Activated CD8-positive, alpha-beta memory T cell treated with anti-CD3 and anti-CD28 coated beads for 4 hours (primary cell): ENCODE results near the gene RPL31.
A peak's percentile ranks its signal among the peaks of the same experiment; 100 is the strongest.

Experiments used
- DNase-seq, 2 donors: peaks; one replicate each; pipeline ENCODE4 v3.0.0-alpha.2; 2020; ENCODE audit warnings: low read depth in 2 of 2

RPL31 gene

DNA sequence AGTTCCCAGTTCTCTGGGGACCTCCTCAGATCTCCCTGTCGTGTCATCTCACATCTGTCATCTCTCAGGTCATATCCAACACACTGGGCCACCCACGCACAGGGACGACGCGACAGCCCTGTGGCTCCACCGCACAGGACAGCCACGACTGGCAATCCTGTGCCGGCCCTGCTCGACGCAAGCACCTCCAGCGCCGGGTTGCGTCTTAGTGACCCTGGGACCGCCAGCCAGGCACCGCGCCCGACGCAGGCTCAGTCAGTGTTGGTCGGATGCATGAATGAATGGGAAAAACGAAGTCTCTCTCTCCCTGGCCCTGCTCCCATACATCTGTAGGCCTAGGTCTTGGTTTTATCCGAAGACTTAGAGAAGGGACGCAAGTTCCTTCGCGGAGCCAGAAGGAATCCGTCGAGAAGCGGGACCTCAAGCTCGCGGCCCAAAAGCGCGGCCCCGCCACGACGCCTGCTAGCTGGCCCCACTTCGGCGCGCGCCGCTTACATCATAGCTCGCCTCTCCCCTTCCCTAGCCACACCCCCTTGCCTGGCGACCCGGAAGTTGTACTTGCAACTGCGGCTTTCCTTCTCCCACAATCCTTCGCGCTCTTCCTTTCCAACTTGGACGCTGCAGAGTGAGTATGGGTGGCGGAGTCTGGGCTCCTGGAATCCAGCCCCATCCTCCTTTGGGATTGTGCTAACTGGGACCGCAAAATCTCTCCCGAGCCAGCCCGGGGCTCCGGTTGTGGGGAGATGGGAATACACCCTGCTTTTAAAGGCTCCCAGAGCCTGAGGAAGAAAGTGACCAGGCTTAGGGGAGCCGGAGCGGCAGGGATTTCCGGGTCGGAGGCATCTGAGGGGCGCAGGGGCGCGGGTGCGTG is at the start of gene RPL31:
Gene RPL31, plus strand, starts transcription at position 599 of the 871 bp plus-strand sequence. CDS start 413 bp downstream, outside the sequence.
- DNase-seq, result peak; percentile 91 to 96

DNA sequence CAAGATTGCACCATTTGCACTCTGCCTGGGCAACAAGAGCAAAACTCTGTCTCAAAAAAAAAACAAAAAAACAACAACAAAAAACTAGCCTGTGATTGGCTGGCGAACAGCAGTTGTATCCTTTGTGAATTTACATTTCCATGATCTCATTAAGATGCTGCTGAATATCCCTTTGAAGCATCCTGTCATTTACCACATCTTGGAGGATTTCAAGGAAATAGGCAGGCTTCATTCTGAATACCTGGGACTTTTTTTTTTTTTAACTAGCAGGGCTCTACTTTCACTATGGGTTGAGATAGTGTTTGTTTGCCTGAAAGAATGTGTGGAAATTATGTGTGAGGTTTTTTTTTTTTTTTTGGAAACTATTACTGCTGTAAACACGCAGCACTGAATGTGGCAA is 49.6 kb upstream of the RPL31 start:
- no peak for DNase-seq

DNA sequence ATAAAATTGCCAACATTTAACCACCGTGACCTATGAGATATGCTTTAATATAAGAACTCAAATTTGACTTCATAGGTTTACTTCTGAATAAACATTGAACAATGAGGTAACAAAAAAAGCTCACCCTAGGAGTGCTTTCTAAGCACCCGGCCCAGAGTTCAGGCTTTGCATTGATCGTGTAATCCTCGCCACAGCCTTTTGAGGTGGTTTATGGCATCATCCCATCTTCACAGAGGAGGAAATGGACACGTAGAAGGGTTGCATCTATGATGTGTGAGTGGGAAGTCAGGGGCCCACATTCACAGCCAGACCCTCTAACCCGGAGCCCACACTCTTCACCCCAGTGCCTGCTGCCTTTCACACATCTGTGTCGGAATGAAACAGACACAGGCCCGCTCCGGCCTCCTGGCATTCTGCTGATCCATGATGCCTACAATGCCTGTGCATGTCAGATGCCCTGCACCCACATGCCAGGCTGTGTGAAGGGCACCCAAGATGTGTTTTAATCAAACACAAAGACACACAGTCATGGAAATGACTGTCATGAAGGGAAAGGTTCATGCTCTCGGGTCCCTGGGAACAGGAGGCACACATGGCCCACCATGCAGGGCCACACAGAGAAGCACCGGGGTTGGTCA is 48.6 kb upstream of the RPL31 start:
- no peak for DNase-seq

DNA sequence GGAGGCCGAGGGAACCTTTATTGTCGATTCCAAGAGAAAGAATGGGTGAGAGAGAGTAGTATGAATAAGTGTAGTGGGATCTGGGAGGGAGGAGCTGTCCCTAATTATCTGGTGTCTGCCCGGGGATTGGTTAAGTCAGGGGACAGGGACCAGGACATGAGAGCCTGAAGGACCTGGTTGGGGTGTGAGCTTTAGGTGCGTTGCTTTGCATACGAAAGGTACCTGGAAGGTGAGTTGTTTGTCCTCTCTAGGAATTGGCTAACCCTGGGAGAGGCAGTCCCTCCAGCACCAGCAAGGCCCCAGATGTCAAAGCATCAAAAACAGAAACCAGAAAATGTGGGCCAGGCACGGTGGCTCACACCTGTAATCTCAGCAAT is 48.1 kb upstream of the RPL31 start:
- DNase-seq, result no peak

DNA sequence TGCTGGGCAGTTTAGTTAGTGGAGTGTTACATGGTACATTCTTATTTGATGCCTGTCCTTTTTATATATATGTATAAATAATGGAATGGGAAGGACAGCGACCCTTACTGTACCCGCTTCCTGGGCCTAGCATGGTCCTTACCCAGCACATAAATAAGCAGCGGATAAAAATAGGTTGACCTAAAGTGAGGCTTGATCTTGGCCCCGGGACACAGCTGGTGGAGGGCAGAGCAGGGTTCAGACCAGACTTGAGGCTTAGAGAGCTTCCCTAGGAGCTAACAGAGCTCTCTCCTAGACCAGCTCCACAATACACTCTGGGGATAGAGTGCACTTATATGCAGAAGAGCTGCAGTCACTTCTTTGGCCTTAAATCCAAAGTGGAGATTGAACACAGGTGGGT is 46.9 kb upstream of the RPL31 start:
- no peak for DNase-seq

DNA sequence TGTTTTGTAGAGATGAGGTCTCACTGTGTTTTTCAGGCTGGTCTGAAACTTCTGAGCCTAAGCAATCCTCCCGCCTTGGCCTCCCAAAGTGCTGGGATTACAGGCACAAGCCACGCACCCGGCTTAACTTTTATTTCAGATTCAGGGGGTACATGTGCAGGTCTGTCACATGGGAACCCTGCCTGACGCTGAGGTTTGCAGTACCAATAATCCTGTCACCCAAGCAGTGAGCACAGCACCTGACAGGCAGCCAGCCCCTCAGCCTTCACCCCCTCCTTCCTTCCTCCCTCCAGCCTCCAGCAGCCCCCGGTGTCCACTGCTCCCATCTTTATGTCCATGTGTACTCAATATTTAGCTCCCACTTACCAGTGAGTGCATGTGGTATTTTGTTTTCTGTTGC is 46.0 kb upstream of the RPL31 start:
- DNase-seq, result no peak

DNA sequence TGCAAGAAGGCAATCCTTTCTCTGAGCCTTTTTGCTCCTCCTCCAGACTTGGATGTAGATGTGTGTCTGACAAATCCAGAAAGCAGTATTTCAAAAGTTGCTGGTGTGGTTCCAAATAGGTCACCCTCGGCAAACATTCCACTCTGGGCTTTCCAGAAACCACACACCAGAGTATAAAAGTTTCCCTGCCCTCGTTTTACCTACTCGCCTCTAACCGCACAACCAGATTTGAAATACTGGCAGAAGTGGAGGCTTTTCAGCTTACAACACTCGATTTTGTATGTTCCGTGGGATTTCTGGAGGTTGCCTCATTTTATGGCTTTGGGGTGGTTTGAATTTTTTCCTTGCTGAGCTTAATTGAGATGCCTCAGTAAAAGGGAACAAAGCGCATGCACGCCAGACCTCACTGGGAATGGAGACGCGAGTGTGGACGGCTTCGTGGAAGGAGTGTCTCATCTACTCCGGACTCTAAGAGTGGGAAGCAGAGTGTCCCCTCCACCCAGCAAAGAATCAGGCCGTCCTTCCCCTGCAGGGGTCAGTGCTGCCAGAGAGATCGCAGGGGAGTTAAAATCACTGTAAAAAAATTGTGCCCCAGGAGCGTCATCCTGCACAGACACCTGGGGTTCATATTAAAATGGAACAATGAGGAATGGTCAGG is 44.0 kb upstream of the RPL31 start:
- no peak for DNase-seq

DNA sequence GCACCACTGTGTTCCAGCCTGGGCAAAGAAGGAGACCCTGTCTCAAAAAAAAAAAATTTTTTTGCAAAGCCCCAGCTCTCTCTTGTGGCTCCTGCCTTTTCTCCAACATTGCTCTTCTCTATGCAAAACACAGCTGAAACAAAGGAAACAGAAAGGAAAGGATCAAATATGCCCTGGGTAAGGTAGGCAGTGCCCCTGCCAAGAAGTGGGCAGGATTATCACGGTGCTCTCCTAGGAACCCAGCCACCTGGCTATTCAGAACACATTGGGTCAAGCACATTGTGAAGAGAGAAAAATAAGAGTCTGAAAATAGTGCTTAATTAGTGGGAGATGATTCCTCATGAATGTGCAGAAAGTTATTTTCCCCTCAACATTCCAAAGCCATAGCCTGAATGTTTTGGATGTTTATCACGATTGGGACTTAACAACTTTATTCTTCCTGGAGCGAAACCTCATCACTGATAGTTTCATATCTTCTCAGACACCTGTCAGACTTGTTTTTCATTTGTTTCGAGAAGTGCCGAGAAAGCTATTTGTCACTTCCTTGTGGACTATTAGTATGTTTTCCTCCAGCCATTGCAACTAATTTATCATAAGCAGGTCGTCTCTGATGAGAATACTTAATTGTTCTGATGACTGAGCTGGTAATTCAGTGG is 42.7 kb upstream of the RPL31 start:
- no peak for DNase-seq

DNA sequence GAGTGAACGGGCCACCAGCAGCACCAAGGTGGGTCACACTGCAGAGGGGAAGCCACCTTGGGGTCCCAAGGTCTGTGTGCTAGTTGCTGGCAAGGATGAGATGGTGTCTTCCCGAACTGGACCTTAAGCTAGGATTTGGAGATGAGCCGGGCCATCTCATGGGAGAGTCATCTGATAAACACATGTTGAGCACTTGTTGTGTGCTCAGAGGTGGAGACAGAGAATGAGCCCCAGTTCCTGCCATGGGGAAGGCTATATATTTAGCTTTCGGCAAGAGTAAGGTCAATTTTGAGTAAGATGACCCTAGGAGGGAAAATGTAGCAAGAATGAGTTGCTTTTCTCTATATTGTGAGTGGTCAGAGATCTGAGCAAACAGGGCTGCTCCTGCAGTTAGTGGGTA is 41.4 kb upstream of the RPL31 start:
- DNase-seq, result no peak

DNA sequence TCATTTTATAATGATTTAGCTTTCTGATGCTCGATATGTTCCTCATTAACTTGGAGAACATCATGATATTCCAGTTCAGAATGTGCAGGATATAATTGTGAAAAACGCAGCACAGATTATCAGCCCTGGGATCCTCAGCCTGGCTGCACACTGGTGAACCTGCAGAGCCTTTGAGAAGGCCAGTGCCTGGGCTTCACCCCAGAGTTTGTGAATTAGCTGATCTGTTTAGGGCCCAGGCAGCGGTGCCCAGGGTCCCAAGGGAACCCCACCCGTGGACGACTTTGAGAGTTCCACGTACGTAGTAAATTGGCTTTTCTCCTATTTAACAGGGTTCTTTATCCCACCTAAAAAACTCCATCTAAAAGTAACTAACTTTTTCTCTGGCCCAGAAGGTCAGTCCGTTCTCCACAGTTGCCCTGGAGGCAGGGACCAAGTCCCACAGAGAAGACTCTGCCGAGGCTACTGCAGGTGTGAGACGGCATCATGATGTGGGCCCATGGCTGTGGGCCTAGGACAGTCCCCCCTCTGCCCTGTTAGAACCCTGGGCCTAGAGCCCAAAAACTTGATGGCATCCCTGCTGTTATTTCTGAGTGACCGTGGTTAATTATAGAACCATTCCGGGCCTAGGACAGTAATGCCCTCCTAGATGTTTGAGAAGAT is 39.6 kb upstream of the RPL31 start:
- no peak for DNase-seq

DNA sequence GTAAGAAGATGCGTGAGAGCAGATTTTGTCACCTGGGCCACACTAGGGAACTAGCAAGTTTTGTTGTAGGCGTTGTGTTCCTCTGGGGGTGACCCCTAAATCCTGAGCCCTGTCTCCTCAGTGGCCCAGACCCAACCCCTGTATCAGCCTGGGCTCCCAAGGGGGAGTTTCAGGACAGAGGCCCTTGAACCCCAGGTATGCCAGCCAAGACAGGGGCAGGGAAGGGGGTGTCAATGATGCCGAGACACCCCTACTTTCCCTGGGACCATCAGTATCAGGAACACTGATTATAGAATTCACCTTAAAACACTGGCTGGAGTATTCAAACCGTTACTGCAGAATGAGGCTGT is 39.1 kb upstream of the RPL31 start:
- DNase-seq, result no peak

DNA sequence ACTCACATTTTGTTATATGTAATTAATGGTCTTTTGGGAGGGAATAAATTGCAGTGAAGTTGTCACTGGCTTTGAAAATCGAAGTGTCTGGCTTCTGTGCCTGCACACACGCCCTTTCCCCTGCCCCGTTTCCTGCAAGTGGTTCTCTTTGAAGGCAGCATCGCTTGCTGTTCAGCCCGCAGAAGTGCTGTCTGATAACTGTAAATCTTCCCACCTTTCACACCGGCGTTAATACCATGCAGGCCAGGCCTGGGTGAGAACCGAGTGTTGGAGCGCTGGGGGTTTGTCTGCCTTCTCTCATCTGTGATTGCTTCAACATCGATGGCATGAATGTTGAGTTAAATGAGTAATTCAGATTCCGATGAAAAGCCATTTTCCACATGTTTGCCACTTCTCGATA is 37.9 kb upstream of the RPL31 start:
- DNase-seq, result no peak

DNA sequence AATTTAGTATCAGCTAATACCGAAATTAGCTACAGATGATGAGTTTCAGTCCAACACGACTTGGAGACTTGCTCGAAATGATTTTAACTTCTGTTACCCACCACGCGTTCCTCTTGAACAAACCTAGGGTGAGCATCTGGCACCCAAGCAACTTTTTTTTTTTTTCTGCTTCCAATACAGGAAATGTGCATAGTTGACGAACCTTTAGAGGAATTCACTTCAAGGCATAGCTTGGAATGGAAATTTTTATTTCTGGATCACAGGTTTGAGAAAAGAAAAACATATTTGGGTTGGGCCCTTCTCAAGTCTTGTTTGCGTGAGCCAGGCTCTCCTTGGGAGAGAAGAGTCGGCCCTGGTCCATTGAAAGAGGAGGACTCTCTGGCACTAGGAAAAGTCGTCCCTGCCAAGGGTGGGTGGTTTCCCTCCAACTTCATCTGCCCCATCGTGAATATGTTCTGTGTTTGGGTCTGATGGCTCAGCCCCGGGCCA is 37.4 kb upstream of the RPL31 start:
- DNase-seq, result no peak

DNA sequence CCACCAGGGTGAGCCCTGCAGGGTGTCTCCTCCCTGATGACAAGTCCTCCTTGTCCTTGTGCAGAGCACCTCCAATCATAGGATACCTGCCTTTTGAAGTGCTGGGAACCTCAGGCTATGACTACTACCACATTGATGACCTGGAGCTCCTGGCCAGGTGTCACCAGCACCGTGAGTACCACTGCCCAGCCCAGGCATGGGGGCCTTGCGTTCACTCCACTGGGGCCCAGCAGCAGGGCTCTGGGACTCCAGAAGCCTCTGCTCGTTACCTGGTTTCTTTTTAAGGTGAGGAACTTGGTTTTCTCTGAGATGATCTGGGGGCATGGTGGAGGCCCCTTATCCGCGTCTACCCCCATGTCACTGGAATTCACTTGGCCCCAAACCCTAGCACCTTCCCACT is 36.5 kb upstream of the RPL31 start:
- DNase-seq, result no peak

DNA sequence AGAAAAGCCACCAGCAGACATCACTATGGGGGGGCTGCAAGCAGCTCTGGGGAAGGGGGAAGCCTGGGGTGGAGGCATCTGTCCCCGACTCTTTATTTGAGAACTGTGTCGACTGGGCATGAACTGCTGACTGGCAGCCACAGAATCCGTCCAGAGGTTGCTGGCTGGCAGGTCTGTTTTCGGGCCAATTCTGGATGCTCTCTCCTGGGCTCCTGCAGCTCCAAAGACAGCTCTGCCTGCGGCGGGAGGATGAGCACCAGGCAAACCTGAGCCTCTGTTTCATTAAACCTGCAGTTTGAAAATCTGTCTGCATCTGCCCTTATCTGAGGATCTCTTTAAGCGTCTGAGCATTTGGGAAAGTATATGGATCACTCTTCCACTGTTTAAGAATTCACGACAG is 34.4 kb upstream of the RPL31 start:
- no peak for DNase-seq

DNA sequence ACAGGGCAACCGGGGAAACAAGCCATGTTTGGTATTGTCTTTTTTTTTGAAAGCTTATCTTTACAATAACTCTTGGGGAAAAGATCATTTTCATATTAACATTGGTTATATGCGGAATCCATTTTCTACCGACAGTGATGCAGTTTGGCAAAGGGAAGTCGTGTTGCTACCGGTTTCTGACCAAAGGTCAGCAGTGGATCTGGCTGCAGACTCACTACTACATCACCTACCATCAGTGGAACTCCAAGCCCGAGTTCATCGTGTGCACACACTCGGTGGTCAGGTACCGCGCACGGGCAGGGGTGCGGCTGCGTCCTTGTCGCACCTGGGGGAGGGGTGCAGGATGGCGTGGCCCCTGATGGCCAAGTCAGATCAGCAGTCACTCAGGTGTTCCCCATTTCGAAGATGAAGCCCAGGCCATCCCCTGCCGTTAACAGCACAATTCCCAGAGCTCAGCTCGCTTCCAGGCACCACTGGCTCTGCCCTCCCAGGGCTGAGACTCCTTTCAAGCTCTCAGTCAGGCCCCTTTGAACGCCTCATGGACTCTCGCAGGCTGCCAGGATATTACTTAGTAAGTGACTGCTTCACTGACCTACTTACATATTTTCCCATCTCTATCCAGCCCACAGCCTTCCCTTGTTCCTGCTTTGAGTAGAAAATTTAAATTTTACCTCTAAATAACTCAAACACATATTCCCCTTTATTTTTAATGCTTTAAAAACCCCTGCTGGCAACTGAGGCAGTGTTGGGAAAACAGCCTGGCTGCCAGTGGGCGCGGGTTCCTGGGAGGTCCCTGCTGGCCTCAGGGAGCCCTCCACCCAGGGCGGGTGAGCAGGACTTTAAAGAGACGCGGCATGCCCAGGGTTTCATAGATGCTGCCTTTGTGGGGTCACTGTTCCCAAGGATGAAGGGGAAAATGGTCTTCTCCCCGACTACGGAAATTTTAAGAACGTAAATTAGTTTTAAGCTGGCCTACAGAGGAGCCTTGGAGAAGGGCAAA is 33.6 kb upstream of the RPL31 start:
- no peak for DNase-seq

DNA sequence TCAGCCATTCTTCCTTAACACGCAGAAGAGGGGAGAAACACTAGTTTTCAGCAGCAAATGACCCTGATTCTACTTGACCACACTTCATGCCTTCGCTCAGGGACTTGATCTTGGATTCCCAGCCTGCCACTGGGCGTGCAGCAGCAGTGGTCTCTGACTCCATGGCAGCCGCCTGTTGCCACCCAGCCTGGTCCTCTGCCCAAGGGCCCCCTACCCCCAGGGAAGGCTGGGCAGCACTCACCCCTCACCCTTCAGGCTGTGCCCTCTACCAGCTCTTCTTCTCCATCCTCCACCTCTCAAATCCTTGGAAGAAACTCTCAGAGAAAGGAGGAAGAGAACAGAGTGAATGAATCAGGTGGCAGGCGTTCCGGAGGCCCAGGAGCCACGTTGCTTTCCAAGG is 32.1 kb upstream of the RPL31 start:
- no peak for DNase-seq

DNA sequence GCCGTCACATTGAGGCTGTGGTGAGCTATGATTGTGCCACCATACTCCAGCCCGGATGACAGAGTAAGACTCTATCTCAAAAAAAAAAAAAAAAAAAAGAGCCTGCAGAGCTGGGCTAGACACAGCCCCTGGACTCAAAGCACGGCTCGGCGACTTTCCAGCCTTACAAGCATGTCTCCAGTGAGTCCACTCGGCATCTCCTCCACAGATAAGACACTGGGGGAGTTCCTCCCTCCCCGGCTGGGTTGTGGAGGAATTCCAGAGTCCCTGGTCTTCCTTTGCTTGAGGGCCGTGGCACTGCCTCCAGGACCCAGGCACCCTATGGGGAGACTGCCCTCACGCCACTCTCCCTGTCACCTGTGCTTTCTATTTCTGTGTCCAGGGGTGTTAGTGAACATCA is 30.9 kb upstream of the RPL31 start:
- DNase-seq, result no peak

DNA sequence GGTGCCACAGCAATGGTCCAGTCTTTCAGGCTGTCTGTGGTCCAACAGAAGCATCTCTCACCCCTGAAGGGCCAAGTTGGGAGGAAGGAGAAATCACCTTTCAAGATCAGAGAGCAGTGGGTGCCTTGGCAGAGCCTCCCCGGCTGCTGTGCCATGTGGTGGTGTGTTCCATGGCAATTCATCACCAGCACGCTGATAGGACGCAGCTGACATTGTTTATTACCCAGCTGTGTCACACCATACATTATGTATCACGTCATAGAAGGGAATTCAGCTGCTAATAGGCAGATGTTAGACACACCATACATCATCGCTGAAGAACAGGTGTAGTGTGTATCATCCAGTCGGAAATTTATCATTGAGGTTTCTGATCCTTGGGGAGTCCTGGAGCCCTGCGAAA is 29.6 kb upstream of the RPL31 start:
- DNase-seq, result no peak

DNA sequence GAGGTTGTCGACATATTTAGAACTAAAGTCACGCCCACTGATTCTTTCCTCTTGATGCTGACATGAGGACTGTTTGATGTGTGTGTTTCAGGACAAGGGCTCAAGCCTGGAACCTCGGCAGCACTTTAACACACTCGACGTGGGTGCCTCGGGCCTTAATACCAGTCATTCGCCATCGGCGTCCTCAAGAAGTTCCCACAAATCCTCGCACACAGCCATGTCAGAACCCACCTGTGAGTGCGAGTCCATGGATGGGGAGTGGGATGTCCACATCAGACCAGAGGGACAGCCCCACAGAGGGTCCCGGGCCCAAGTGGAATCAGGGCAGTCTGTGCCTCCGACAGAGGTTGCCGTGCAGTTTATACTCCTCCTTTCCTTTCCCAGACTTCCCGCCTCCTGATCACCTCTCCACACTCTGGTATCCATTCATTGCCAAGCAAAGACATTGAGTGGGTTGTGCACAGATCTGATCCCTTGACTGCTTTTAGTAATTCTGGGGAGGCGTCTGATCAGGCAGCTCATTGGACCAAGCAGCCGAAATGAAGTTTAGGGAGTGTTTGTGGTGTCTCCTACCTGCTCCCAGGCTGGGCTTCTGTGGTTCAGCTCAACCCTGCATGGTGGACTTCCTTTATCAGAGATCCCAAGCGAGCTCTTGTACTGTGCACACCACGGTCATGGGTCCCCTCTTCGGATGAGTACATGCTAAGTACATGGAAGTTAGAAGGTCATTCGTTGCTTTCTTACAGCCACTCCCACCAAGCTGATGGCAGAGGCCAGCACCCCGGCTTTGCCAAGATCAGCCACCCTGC is 27.2 kb upstream of the RPL31 start:
- DNase-seq, result no peak
